Kidney tubule cell (primary cell): ENCODE measurements around the gene WBP1L.
"Not testable (repeated sequence)": the region's sequence is repeated elsewhere in the genome, so short reads cannot be mapped to it uniquely, and the experiment has no call there.

ENCODE experiments used
- DNase-seq: peaks from one replicate; pipeline ENCODE4 v3.0.0-alpha.2; 2018; ENCODE audit warnings: low spot score

The WBP1L gene

GRCh38 chr10:102723989-102724388 lies 19.8 kb upstream of the WBP1L start:
- DNase-seq = no peak

GRCh38 chr10:102726274-102726673 lies 17.5 kb upstream of the WBP1L start:
- DNase-seq = peak; percentile 35

- peak; percentile 50 for DNase-seq
Measured at GRCh38 chr10:102727037-102727818, 16.5 kb upstream of the WBP1L start.

GRCh38 chr10:102729029-102730026 lies 14.4 kb upstream of the WBP1L start:
- peak; percentile 79 for DNase-seq

- DNase-seq = no peak
Measured at GRCh38 chr10:102731222-102731800, 12.4 kb upstream of the WBP1L start.

GRCh38 chr10:102732661-102733060 lies 11.1 kb upstream of the WBP1L start:
- DNase-seq = no peak

GRCh38 chr10:102735065-102735562 lies 8.6 kb upstream of the WBP1L start:
- DNase-seq = no peak

GRCh38 chr10:102738692-102739121 lies 5.0 kb upstream of the WBP1L start:
- no peak for DNase-seq

GRCh38 chr10:102740229-102740628 lies 3.5 kb upstream of the WBP1L start:
- no peak for DNase-seq

GRCh38 chr10:102741726-102742237 lies 2.0 kb upstream of the WBP1L start:
- DNase-seq = no peak

GRCh38 chr10:102742313-102742712 lies 1.4 kb upstream of the WBP1L start:
- not testable (repeated sequence) for DNase-seq

GRCh38 chr10:102743078-102743587 lies 615 bp upstream of the WBP1L start:
- no peak for DNase-seq

- DNase-seq = peak; percentile 57
Measured at GRCh38 chr10:102744374-102745051, 765 bp downstream of the WBP1L start.

- DNase-seq = no peak
Measured at GRCh38 chr10:102745157-102745556, 1.4 kb downstream of the WBP1L start.

- peak; percentile 68 for DNase-seq
Measured at GRCh38 chr10:102752266-102752930, 8.7 kb downstream of the WBP1L start.

- DNase-seq = peak; percentile 58
Measured at GRCh38 chr10:102752934-102753664, 9.4 kb downstream of the WBP1L start.

GRCh38 chr10:102753718-102754117 lies 10.0 kb downstream of the WBP1L start:
- no peak for DNase-seq

GRCh38 chr10:102757323-102757722 lies 13.6 kb downstream of the WBP1L start:
- DNase-seq = no peak

GRCh38 chr10:102758240-102758932 lies 14.6 kb downstream of the WBP1L start:
- DNase-seq = no peak
